ENCODE results near the gene KLHL17. TPM values are rescaled to one million over a fixed set of nuclear protein-coding genes. Genes with fewer than 3 reads are reported as not detected.

The KLHL17 gene
- polyA plus RNA-seq (ENCODE audit: insufficient read length in 4 of 4): 10 to 100 TPM in 1 of 4 donors, 1 to 10 TPM in 3; 8.1 to 17.6 (median 9.3) TPM

DNA sequence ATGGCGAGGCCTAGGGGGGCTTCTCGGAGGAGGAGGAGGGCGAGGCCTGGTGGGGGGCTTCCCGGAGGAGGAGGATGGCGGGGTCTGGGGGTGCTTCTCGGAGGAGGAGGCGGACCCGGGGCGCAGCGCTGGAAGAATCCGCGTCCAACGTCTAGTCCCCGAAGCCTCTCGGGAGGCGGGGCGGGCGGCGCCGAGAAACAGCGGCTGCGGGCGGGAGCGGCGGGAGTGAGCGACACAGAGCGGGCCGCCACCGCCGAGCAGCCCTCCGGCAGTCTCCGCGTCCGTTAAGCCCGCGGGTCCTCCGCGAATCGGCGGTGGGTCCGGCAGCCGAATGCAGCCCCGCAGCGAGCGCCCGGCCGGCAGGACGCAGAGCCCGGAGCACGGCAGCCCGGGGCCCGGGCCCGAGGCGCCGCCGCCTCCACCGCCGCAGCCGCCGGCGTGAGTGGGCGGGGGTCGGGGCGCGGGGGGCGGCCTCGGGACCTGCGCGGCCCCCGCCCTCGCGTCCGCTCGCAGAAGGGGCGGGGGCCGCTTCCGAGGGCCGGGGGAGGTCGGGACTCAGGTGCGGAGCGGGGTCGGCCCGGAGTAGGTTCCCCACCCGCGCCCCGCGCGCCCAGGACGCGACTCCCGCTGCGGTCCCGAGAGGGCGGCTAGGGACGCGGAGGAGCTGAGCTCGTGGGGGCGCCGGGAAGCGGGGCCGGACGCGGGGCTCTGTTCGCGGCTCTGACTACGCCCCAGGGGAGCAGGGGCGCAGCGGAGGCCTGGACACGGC is at the start of gene KLHL17:
Gene KLHL17 (plus strand): TSS at position 222 of the 769 bp plus-strand sequence. CDS start 110 bp downstream, at position 332.
- no peak for DNase-seq (ENCODE audit: low read depth in 4 of 4, low spot score in 3 of 4)

DNA sequence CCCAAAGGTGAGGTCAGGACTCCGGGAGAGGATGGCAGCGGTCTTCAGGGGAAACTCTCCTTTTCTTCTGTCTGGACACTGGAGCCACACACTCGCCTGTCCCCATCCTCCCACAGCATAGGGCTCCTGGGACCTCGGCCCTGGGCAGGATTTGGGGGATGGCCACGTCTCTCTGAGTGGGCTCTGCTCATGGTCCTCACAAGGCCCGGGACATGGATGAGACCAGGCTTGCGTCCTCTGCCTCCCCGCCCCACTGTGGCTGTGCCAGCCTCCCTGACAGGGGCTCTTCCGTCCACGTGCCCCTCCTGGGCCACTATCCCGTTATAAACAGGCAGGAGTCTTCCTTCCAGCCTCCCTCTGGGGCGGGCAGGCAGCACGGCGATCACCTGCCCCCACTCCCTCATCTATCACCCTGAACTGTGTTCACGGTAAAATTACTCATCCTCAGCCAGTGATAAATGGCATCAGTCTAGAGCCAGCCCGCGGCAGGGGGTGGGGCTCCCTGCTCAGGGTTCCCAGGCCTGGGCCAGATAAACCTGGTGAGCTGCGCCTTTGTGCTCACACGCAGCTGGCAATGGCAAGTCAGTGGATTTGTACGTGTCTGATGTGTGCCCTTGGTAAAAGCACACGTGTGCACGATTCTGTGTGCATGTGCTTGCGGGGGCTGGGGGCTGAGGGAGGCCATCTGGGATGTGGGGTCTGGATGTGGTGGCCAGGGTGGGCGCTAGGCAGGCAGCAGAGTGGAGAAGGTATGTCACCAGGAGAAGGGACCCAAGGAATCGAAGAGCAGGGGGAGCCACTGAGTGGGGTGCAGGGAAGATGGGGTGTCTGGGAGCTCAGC is 49.3 kb upstream of the KLHL17 start:
- no peak for DNase-seq (ENCODE audit: low read depth in 4 of 4, low spot score in 3 of 4)

DNA sequence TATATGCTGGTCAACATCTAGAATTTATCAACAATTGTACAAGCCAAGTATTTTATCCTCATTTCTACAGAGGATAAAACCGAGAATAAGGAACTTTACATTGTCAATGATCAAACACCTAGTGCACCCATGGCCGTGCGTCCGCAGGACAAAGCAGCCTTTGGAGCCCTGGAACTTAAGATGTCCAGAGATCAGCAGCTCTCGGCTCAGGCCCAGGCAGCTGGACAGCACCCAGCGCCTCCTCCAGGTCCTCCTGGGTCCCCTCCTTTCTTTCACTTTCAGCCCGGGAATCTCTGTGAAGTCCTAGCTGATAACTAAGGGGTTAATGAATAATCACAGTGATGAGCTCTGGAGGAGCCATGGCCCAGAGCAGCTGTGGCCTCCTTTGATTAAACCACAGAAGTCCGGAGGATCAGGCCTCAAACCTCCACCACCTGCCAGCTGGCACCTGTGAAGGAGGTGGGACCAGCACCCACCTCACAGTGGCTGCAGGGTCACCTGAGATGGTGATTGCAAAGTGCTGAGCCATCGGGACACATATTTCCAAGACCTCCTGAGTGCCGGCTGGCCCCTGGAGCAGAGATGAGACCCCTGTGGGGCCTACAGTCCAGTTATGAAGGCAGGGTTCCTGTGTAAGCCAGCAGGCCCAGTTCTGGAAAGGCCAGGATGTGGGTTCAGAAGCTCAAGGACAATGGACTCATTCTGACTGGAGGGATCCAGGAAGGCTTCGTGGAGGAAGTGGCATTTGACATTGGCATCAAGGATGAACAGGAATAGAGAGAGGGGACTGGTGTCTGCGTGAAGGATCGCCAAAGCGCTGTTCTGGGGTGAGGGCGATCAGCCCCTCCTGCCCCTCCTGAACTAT is 48.3 kb upstream of the KLHL17 start:
- DNase-seq (ENCODE audit: low read depth in 4 of 4, low spot score in 3 of 4): no peak

DNA sequence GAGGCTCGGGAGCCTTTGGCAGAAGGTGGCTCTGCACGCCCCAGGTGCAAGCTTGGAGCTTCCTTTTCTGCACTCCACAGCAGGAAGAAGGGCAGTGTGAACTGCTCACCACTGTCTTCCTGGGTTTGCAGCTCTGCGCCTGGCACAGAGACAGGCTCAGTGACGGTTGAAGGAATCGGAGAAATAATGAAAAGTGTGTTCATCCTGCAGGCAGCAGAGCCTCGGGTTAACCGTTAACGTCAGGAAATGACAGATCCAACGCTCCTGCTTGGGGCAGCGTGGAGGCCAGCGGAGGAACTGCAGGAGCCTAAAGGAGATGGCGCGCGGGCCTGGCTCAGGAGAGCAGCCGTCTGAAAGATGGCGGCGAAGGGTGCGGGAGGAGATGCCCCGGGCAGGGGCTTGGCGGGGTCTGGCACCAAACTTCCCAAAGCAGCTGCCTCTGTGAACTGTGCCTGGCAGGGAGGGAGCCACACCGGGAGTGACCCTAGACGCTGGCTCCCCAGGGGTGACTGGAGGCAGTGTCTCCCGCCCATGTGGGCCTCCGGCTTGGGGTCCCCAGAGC is 47.6 kb upstream of the KLHL17 start:
- no peak for DNase-seq (ENCODE audit: low read depth in 4 of 4, low spot score in 3 of 4)

DNA sequence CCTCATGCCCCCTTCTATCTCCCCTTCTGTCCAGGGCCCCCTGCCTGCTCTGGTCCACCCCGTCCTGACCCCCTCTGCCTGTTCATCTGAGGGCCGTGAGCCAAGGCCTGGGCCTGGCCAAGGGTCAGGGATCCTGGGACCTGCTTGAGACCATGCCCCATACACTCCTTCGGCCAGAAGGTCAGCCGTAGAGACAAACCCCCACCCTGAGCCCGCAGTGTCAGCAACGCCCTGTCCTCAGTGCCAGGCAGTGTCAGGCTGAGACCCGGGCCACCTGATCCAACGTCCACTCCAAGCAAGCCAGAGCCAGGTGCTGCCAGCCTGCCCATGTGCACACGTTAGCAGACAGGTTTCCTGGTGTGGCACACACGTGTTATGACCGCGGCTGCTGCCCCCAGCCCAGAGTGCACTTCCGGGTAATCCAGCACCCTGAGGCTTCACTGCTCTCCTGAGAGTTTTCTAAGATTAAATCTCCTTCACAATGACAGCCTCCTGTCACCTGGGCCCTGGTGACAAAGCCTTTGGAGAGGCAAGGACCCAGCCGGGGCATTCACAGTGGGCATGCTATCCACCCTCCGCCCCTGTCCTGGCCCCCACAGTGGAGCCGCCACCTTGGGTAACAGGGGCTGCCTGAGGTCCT is 46.8 kb upstream of the KLHL17 start:
- no peak for DNase-seq (ENCODE audit: low read depth in 4 of 4, low spot score in 3 of 4)

DNA sequence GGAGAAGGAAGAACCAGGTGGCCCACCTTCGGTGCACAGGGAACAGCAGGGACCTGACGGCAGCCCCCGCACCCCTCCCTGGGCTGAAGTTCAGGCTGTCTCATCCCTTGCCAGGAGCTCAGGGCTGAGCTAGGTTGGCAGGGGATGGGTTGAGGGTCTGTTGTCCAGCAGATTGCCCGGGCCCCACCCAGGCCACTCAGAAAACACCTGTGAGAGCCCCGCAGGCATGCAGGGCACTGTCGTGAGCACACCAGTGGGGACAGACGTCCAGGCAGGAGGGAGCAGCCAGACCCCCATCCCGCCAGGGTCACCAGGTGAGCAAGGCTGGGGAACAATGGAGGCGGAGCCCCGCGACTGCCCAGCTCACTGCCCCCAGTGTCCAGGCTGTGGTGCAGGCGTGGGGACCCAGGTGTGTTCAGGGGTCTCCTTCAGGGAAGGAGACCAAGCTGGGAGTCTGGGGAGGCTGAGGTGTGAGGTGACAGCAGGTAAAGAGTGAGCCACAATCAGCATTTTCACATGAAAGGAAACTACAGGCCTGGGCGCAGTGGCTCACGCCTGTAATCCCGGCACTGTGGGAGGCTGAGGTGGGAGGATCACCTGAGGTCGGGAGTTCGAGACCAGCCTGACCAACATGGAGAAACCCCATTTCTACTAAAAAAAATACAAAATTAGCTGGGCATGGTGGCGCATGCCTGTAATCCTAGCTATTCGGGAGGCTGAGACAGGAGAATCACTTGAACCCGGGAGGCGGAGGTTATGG is 46.1 kb upstream of the KLHL17 start:
- DNase-seq (ENCODE audit: low read depth in 4 of 4, low spot score in 3 of 4): no peak

DNA sequence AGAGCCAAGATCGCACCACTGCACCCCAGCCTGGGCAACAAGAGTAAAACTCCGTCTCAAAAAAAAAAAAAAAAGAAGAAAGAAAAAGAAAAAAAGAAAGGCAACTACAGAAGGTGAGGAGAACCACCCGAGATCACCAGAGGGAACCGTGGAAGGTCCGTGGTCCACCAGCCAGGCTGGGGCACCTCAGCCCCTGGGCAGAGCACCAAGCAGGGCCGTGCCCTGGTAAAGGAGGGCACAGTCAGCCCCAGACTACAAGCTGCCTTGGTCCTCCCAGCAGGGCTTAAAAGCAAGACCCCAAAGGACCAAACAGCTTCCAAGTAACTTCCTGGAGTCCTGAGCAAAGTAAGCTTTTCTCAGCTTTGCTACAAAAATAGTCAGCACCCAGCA is 45.5 kb upstream of the KLHL17 start:
- DNase-seq (ENCODE audit: low read depth in 4 of 4, low spot score in 3 of 4): no peak

DNA sequence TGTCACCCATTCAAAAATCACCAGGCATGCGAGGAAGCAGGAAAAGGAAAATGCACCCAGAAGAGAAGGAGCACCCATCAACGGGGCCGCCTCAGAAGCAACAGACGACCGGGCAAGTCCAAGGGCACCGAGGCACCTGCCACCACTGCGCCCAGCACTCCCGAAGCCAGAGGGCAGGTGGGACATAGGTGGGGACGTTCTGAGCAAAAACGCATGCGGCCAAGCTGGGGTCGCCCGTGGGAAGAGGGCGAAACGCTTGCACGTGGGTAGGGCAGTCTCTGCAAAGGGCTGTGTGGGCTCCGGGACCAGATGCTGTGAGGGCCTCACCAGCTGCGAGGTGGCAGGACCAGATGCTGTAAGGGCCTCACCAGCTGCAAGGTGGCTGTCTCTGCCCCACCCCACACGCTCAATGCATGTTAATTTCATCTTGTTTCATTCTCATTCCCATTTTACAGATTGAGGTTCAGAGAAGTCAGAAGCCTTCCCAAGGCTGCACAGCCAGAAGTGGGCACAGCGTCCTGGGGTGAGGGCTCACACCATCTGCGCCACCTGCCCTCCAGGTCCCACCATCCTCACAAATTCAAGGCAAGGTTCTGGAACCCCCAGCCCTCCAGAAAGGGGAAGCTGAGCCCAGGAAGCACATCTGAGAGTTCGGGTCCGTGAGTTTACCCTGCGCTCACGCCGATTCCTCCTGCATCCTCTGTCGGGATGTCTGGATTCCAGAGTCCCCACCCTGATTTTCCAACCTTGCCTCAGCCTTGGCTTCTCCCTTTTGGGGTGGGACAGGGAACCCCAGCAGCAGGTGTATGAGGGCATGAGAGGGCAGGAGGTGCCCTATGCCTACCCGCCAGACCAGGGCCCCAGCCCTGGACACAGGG is 44.9 kb upstream of the KLHL17 start:
- no peak for DNase-seq (ENCODE audit: low read depth in 4 of 4, low spot score in 3 of 4)

DNA sequence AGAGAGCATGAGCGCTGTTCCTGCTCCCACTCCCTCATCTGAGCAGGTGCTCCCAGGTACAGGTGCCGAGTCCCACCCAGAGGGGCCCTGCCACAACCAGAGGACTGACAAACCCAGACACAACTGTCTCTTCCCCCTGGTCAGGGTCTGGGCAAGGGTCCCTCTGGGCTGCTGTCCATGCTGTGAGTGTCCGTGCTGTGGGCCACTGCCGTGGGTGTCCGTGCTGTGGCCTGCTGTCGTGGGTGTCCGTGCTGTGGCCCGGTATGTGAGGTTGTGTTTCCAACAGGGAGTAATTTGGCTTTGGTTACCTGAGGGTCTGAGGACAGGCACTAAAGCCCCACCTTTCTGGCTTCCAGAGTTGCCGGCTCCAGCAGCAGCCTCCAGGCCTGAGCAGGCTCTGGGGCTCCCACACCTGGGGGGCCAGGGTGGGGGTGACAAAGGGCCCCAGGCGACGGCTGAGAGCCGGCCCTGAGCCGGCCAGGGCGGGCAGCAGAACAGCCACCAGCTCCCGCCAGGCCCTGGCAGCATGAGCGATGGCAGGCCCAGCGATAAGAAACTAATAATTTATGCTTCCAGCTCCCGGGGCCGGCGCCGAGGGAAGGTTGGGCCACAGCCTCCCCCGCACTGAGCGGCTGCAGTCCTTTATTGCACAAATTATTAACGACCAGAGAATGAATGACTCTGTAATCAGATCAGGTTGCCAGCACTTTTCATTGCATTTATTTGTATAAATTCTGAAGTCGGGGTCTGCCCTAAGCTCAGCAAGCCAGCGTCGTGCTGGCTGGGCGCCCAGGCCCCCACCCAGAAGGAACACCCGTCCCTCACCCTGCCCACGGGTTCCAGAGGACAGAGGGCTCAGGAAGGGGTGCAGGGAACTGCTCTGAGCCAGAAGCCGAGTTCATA is 44.0 kb upstream of the KLHL17 start:
- no peak for DNase-seq (ENCODE audit: low read depth in 4 of 4, low spot score in 3 of 4)

DNA sequence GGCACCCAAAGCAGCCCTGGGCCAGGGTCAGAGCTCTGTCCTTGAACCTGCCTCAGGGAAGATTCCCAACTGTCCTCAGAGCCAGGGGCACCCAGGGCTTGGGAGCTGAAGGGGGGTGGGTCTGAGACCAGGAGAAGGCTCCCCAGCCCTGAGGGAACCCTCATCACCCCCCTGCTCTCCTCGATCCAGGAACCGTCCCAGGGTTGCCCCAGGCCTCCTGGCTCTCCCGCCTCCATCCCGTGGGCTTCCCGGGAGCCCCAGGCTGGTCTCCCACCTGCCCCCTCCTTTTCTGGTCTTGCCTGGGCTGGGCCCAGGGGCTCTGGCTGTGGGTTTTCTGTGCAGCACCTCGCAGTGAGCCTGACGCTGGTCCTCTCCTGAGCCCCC is 43.3 kb upstream of the KLHL17 start:
- no peak for DNase-seq (ENCODE audit: low read depth in 4 of 4, low spot score in 3 of 4)

DNA sequence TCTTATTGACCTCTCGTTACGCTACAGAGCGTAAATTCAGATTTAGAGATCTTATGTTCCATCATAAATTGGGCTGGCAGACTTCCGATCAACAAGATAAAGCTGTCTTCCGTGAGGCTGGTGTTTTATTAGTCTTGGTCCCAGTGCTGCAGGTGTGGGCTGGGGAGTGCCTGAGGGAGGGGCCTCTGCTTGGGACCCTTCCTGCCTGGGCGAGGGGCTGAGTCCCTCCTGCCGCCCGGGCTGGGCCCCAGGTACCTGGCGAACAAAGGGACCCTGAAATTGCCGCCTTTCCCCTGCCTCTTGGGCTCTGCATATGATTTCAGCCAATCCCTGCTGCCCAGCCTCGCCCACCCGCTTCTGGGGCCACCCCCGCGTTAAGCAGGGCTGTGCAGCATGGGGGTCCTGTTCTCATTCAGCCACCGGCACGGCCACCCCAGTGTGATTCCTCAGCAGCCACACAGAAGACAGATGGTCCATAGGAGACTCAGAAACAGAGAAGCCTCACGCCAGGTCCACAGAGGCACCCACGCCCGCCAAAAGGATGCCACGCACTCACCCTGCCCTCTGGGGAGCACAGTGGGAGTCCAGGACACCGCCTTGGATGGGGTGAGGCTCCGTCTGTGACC is 42.8 kb upstream of the KLHL17 start:
- DNase-seq (ENCODE audit: low read depth in 4 of 4, low spot score in 3 of 4): no peak

DNA sequence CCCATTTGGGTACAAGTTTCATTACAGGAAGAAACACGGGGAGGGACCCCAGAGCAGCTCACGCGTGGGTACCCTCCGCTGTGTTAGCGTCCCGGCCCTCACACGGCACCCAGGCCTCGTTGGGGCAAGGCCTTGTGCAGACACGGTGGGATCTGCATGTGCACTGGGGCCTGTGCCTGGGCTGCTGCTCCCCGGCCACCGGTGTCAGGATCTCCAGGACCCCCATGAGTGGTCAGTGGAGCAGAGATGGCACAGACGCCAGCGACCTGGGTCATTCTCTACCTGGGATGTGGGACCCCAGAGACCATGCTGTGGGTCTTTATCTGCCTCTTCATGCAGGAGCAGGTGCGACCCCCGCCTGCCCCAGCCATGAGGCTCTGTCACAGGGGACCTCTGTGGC is 42.0 kb upstream of the KLHL17 start:
- DNase-seq (ENCODE audit: low read depth in 4 of 4, low spot score in 3 of 4): no peak

DNA sequence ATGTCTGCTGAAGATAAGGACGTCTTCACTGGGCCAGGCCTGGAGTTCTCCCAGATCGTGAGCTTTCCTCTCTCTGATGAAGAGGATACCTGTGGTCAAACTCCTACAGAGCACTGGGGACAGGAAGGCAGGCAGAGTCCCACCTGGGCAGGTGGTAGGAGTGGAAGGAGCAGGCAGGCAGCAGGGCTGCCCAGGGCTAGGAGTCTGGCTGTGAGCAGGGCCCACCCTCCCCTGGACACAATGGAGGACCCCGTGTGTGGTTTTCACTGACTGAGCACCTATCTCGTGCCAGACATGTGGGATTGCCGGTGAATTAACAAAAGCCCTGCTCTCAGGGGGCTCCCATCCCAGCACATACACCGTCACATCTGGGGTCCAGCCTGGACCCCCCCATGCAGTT is 41.5 kb upstream of the KLHL17 start:
- DNase-seq (ENCODE audit: low read depth in 4 of 4, low spot score in 3 of 4): no peak

DNA sequence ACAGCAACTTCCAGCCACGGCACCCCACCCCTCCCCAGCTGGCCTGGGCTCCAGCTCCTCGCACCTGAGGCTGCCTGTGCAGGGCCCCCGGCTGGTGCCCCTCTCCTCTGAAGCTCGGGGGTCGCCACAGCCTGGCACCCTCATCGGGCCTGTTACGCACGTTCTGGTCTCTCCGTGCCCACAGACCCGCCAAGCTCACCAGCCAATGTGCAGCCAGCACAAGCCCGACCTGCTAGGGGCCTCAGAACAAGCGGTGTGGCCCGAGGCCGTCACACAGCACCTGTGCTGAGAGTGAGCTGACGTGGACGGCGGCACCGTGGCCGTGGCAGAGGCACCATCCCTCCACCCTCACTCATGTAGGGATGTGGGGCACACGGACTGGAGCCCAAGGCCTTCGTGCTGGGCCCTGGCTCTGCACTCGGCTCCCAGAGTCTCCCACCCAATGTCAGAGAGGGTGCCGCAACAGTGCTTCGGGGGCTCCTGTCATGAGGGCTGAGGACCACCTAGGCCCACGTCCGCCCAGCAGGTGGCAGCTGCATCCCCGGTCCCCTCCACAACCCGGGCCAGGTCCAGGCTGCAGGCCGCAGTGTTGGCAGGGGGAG is 41.0 kb upstream of the KLHL17 start:
- DNase-seq (ENCODE audit: low read depth in 4 of 4, low spot score in 3 of 4): no peak

DNA sequence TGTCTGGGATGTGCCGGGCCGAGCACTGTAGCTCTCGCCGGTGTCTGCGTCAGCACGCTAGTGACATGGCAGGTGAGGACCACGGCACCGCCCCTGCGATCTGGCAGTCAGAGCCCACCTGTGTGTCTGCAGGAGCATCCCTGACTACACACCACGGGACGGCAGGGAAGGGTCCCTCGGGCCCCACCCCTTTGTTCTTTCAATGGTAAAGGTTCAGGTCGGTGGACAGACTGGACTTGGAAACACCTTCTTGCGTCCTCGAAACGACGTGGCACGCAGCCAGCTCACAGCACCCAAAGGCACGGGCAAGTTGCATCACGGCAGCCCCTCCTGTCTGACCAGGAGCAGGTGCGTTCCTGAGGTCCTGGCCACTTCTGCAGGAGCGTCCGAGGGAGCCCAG is 40.4 kb upstream of the KLHL17 start:
- DNase-seq (ENCODE audit: low read depth in 4 of 4, low spot score in 3 of 4): no peak

DNA sequence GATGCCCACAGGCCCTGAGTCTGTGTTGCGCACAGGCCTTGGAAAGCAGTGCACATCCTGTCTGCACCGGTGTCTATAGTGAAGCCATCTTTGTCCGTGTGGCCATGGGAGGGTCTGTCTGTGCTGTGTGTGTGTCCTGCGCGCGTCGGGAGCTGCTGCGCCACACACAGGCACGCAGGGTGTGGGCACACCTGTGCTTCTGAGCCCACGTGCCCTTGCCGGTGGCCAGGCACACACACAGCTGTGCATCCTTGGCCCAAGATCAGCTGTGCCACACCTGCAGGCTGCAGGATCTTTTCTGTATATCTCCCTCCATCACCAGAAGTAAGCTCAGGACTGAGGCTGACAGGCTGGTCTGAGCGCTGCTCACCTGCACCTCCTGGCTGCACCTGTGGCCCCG is 39.9 kb upstream of the KLHL17 start:
- DNase-seq (ENCODE audit: low read depth in 4 of 4, low spot score in 3 of 4): no peak

Data from left renal pelvis (tissue), 4 donors.